ENCODE measurements around the gene KIF18B. TPM values are rescaled to one million over a fixed set of nuclear protein-coding genes. Genes with fewer than 3 reads are reported as not detected.

The KIF18B gene
- 22.4 to 41.1 TPM (median 39.9 TPM) in 5 replicates for total RNA-seq (2022; extraction: Qiagen RNA extraction; ENCODE audit: low read depth)

DNA sequence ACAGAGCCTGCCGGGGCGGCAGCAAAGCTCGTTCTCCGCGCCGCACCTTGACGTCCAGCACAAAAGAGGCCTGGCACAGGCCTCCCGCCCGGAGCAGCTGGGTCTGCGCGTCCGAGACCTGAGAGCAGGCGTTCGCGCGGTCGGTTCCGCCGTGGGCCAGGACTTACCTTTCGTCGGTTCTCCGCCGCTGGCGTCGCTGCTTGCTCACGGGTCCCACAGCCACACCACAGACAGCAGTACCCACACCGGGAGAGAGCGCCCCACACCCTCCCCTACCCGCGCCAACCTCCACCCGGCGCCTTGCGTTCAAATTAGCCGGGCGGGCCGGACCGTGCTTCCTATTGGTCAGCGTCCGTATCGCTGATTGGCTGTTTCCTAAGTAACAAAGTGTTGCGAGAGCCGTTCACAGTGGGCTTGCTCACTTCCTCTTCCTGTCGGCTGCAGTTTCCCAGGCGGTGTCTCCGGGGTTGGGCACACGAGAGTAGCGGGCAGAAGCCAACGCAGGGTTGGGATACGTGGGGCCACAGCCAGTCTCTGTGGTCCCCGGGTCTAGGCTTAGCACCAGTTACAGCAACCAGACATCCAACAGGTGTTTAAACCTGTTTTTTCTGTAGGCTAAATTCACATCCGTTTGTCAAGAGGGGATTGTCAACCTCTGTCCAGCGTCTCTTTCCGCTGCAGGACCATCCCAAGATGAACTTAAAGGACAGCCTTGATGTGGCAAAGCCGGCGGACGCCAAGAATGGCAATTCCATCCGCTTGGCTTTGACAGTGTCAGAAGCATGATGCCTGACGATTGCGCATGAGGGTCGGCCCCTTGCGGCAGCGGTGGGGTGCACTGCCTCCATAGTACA lies at the start of gene KIF18B:
KIF18B (minus strand) TSS at position 313 of the 854 bp plus-strand sequence. CDS start 11,429 bp downstream, outside the sequence.

GRCh38 chr17:44968225-44969143 lies 20.9 kb upstream of the KIF18B start, which contains the start of gene C1QL1:
Gene C1QL1, minus strand, starts transcription at chr17:44968303. Its CDS starts 255 bp downstream, at chr17:44968048.

DNA sequence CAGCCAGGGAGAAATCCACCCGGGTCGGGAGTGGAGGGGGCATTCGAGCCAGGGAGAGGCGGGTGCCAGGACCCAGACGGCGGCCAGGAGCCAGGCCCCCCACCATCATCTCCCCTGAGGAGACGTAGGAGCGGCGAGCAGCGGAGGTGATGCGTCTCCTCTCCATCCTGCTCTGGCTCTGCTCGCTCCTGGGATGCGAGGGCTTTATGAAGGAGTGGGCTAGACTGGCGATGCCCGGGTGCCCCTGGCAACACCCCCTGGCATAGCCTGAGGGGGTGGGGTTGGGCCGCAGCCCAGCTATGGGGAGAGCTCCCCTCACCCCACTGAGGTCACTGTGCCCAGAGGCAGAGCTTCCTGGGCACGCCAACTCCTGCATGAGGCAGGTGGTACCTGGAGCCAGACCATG lies 32.2 kb downstream of the KIF18B start, which contains the start of gene GFAP:
GFAP (minus strand) TSS at position 180 of the 406 bp plus-strand sequence; CDS start at position 166, 14 bp downstream.

DNA sequence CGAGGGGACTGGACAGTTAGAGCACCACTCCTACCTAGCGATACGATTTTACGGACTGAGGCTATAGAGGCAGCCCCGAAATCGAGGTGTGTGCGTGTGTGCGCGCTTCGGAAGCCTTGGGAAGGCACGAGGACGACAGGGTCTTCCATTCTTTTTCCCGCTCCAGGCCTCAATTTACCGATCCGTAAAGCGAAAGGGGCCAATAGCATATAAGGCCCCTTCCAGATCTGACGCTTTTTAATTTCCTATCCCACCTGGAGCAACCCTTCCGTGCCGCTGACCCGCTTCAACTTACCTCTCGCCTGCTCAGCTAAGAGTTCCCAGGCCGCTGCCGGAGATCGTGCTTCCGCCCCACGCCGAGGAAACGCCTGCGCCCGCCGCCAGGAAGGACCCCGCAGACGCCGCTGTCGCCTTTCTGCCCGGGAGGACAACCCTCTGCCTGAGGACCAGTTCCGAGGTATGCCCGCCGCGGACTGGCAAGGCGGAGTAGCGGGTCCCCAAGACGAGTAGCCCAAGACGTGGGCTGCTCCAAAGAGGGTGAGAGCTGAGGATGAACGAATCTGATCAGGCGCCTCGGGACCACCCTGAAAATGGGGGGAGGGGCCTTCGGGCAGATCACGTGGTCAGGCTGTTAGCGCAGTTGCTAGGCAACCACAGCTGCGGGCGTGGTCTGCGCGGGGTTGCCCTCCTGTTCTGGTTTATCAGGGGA lies 48.3 kb downstream of the KIF18B start, which contains the start of gene EFTUD2:
EFTUD2 (minus strand) TSS at position 372 of the 709 bp plus-strand sequence. CDS start 4,924 bp downstream, outside the sequence.

Other genes with a start within 250 kb of the KIF18B start
- 19.4 to 30.5 TPM (median 26.9 TPM) in 5 replicates for gene DBF4B, start 239.1 kb downstream of the KIF18B start, total RNA-seq (2022; extraction: Qiagen RNA extraction; ENCODE audit: low read depth)
- 1.3 to 2.7 TPM (median 2.0 TPM) in 5 replicates for gene ADAM11, start 188.8 kb downstream of the KIF18B start, total RNA-seq (2022; extraction: Qiagen RNA extraction; ENCODE audit: low read depth)
- gene GJC1, start 117.5 kb downstream of the KIF18B start, total RNA-seq (2022; extraction: Qiagen RNA extraction; ENCODE audit: low read depth): 23.1 to 35.8 TPM (median 29.3 TPM) in 5 replicates
- gene HIGD1B, start 99.9 kb downstream of the KIF18B start, total RNA-seq (2022; extraction: Qiagen RNA extraction; ENCODE audit: low read depth): not detected in 5 replicates
- 132 to 171 TPM (median 154 TPM) in 5 replicates for gene EFTUD2, start 48.3 kb downstream of the KIF18B start, total RNA-seq (2022; extraction: Qiagen RNA extraction; ENCODE audit: low read depth)
- gene GFAP, start 32.3 kb downstream of the KIF18B start, total RNA-seq (2022; extraction: Qiagen RNA extraction; ENCODE audit: low read depth): 0.56 to 1.4 TPM (median 0.72 TPM) in 5 replicates
- gene C1QL1, start 20.5 kb upstream of the KIF18B start, total RNA-seq (2022; extraction: Qiagen RNA extraction; ENCODE audit: low read depth): 13.1 to 36.0 TPM (median 31.1 TPM) in 5 replicates
- 16.0 to 19.7 TPM (median 18.7 TPM) in 5 replicates for gene DCAKD, start 103.9 kb upstream of the KIF18B start, total RNA-seq (2022; extraction: Qiagen RNA extraction; ENCODE audit: low read depth)
- gene NMT1, start 113.5 kb upstream of the KIF18B start, total RNA-seq (2022; extraction: Qiagen RNA extraction; ENCODE audit: low read depth): 151 to 428 TPM (median 168 TPM) in 5 replicates
- 111 to 204 TPM (median 188 TPM) in 5 replicates for gene PLCD3, start 184.7 kb upstream of the KIF18B start, total RNA-seq (2022; extraction: Qiagen RNA extraction; ENCODE audit: low read depth)
- gene ACBD4, start 187.9 kb upstream of the KIF18B start, total RNA-seq (2022; extraction: Qiagen RNA extraction; ENCODE audit: low read depth): 6.2 to 9.8 TPM (median 7.9 TPM) in 5 replicates
- gene HEXIM1, start 200.7 kb upstream of the KIF18B start, total RNA-seq (2022; extraction: Qiagen RNA extraction; ENCODE audit: low read depth): 43.1 to 57.4 TPM (median 48.3 TPM) in 5 replicates
- gene HEXIM2, start 214.1 kb upstream of the KIF18B start, total RNA-seq (2022; extraction: Qiagen RNA extraction; ENCODE audit: low read depth): 12.2 to 18.8 TPM (median 16.3 TPM) in 5 replicates